Stimulated activated CD4-positive, alpha-beta T cell treated with anti-CD3 and anti-CD28 coated beads, Interleukin-15, amount 100 ng/mL, for 24 hours (primary cell): ENCODE measurements around the gene PPM1M.

Experiments used
- DNase-seq: peaks from one replicate; pipeline ENCODE4 v3.0.0-alpha.2; 2020

Gene PPM1M

GRCh38 chr3:52216585-52217408 lies 28.8 kb upstream of the PPM1M start:
- DNase-seq, result peak; percentile 72

DNA sequence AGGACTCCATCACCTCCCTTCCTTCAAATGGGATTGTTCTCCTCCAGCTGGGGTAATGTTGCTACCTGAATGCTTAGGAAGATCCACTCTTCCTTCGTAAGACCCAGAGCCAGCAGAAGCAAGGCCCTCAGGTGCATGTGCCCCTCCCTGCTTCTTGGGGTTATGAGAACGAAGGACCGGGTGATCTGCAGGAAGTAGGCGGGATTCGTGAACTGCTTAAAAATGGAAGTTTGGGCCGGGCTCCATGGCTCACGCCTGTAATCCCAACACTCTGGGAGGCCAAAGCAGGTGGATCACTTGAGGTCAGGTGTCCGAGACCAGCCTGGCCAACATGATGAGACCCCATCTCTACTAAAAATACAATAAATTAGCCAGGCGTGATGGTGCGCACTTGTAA lies 28.2 kb upstream of the PPM1M start:
- DNase-seq, result no peak

DNA sequence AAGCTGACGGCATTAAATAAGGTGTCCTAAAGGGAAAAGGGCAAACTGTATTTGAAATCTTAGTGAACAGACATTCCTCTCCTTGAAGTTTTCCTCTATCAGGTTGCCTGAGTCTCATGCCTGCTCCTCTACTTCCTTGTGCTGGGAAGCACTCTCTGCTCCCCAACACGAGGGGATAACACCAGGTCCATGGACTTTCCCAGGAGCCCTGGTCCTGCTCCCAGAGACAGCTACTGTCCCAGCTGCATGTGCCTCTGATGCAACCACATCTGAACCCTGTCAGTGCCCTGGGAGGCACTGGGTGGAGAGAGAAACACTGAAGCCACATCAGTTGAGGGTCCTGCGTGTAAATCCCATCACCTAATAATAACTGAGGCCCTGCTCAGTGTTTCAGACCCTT lies 27.5 kb upstream of the PPM1M start:
- DNase-seq, result no peak

- peak; percentile 48 for DNase-seq
Observed at GRCh38 chr3:52218454-52218853, 27.1 kb upstream of the PPM1M start.

DNA sequence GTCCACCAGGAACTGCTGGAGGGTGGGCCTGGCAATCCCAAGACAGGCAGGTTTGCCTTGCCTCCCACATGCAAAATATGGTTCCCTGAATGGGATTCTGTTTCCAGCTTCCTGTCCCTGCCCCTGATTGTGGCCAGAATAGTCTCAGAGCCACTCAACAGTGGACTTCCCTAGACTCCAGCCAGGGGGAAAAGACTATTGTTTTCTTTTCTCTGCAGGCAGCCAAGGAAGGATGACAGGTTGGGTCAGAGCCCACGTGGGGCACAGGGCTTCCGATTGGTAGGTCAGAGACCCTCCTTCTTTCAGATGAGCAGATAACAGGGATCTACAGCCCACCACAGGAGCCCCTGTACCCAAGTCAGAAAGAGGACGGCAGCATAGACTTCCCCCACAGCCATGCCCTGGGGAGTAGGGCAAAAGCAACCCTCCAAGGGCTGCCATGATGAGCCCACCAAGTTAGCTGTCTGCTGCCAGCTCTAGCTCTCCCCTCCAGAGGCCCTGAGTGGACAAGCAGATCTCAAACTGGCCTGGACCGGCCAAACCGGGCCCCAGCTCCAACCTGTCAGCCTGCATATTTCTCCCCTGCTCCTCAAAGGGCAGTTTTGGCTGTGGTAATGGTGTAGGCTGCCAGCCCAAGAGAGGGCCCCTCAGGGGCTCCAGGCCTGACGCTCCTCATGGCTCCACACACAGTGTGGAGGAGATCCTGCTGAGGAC lies 26.5 kb upstream of the PPM1M start:
- no peak for DNase-seq

GRCh38 chr3:52220380-52221026 lies 25.1 kb upstream of the PPM1M start:
- DNase-seq, result peak; percentile 93

- DNase-seq, result no peak
Observed at GRCh38 chr3:52221141-52221562, 24.4 kb upstream of the PPM1M start.

- DNase-seq, result peak; percentile 57
Observed at GRCh38 chr3:52221563-52222318, 23.8 kb upstream of the PPM1M start.

GRCh38 chr3:52222319-52223221 lies 23.0 kb upstream of the PPM1M start:
- DNase-seq, result no peak

- DNase-seq, result no peak
Observed at GRCh38 chr3:52223449-52224408, 21.8 kb upstream of the PPM1M start.

DNA sequence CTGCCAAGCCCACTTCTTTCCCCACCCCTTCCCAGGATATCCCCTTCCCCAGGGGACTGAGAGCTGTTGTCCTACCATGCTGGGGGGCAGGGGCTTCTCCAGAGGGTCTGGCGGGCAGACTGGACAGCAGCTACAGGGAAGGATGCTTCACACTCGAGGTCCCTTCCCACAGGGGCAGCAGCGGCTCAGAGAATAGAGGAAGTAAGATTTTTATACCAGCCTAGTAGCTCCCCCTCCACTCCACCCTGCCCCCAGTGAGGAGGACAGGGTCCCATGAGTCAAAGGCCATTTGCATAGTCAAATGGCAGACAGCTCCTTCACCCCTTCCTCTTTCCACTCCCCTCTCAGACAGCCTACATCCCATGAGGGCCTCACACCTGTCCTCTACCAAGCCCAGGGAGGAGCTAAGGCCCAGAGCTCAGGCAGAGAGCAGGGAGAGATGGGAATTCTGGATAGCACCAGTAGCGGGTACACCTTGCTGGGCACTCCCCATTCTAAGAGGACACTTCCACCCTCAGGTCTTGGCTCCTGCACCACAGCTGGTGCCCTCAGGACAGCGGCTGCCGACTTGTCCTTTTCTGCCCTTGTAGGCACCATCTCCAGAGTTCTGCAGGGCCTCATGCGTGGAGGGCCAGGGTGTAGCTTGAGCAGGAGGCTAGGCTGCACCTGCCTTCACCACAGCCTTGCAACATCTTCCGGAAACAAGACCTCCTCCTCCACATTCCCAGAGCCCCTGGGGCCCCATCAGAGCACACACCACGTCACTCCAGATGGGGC lies 19.9 kb upstream of the PPM1M start, which contains the start of gene TLR9:
TLR9 (minus strand) TSS at position 194 of the 777 bp plus-strand sequence; CDS start at position 78, 116 bp downstream.
- no peak for DNase-seq

GRCh38 chr3:52226229-52226817 lies 19.2 kb upstream of the PPM1M start:
- DNase-seq, result no peak

DNA sequence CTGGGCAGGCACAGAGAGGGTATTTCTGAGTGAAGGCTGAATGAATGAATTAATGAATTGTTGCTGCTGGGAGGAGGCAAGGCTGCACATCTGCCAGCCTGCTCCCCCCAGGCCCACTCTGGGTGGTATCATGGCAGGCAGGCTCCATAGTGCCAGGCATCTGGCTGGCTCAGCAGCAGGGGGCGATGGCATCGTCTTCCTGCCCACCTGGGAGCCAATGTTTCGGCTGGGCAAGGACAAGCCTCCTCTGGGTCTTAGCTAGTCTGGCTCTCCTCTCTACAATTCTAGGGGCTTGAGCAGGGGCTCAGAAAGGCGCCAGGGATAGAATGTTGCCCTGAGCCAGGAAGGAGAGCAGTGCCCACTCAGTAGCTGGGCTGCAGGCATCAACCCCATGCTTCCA lies 18.4 kb upstream of the PPM1M start:
- DNase-seq, result no peak

DNA sequence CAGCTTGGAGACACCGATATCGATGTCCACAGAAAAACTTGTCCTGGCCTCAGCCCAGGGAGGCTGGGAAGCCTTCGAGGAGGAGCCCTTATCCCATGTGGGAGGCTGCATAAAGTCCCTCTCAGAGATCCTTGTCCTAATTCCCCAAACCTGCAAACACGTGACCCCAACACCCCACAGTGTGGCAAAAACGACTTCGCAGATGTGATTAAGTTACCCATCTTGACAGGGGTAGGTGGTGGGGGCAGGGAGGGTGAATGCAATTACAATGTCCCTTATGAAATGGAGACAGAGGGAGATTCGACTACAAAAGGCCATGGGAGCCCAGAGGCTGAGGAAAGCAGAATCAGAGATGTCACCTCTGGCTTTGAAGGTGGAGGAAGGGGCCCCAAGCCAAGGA lies 17.8 kb upstream of the PPM1M start:
- DNase-seq, result no peak

GRCh38 chr3:52228266-52228665 lies 17.3 kb upstream of the PPM1M start:
- no peak for DNase-seq

DNA sequence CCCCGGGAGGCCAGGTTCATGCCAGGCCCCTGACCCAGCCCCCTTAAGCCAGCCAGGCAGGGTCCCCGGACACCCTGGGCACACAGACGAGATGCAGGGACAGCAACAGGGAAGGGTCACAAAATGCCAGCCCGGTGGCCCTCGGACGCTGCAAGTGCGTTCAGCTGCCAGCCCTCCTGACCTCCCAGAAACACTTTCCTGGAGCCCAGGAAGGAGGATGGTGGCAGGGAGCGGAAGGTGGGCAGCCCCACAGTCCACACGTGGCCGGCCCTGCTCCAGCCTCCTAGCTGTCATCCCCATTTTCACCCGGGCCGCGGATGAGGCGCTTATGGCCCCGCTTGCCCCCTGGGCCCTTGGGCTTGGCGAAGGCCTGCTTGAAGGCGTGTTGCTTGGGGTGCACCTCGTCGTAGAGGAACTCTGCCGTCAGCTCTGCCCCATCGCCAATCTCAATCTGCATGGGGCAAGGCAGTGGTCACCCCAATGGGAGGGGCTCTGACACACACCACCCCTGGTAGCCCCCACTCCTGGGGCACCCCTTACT lies 16.7 kb upstream of the PPM1M start:
- no peak for DNase-seq

- no peak for DNase-seq
Observed at GRCh38 chr3:52229656-52230055, 15.9 kb upstream of the PPM1M start.

DNA sequence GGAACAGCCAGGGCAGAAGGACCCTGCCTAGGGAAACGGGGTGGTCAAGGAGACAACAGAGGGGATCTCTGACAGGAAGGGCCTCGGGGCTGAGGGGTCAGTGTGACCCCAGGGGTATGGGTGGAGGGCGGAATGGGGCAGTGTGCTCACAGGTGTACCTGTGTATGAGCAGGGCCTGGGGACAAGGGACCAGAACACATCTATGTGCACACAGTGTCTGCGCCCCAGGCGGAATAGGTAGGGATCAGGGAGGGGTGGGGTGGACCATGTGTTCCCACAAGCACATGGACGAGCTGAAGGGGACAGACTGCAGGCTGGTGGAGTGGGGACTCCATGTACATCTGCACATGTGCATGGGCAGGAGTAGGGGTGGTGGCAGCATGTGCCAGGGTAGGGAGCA lies 15.1 kb upstream of the PPM1M start:
- DNase-seq, result no peak

GRCh38 chr3:52230889-52231499 lies 14.6 kb upstream of the PPM1M start:
- DNase-seq, result no peak
